Loucy (cell line): ENCODE results near the gene CALHM4.

Experiments
- EZH2phosphoT487 ChIP-seq: fragments of 200-600 bp; IDR thresholded peaks from 2 replicates; pipeline ENCODE4 v1.6.1; 2018; ENCODE audit warnings: antibody characterized with exemption, mild to moderate bottlenecking, moderate library complexity, borderline replicate concordance
- TF ChIP-seq, protein P1 (sequence below): fragments of 200-600 bp; sonication (generic); conservative IDR thresholded peaks from 2 replicates; pipeline ENCODE4 v1.5.1; 2014; ENCODE audit warnings: mild to moderate bottlenecking, antibody characterized with exemption, low read length

DNA sequence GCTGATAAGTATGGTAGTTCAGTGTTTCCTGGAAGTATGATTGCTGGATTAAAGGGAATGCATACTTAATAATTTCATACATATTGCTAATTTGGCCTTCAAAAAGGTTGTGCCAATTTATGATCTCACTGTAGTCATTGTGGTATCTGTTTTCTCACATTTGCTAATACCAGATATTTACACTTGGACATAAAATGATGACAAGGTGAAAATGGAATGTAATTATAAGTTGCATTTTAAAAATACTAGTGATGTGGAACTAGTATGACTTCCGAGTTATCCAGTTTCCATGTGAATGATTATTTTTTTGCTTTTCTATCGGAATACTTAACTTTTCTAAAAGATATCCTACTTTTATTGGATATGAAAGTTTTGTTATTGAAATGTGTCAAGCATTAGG is 33.2 kb downstream of the CALHM4 start:
- TF ChIP-seq, protein P1, sequence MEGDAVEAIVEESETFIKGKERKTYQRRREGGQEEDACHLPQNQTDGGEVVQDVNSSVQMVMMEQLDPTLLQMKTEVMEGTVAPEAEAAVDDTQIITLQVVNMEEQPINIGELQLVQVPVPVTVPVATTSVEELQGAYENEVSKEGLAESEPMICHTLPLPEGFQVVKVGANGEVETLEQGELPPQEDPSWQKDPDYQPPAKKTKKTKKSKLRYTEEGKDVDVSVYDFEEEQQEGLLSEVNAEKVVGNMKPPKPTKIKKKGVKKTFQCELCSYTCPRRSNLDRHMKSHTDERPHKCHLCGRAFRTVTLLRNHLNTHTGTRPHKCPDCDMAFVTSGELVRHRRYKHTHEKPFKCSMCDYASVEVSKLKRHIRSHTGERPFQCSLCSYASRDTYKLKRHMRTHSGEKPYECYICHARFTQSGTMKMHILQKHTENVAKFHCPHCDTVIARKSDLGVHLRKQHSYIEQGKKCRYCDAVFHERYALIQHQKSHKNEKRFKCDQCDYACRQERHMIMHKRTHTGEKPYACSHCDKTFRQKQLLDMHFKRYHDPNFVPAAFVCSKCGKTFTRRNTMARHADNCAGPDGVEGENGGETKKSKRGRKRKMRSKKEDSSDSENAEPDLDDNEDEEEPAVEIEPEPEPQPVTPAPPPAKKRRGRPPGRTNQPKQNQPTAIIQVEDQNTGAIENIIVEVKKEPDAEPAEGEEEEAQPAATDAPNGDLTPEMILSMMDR: no peak
- TF ChIP-seq EZH2phosphoT487: no peak
